ENCODE data around the gene KIF3A.
"Not testable (repeated sequence)": the region's sequence is repeated elsewhere in the genome, so short reads cannot be mapped to it uniquely, and the experiment has no call there.

DNA sequence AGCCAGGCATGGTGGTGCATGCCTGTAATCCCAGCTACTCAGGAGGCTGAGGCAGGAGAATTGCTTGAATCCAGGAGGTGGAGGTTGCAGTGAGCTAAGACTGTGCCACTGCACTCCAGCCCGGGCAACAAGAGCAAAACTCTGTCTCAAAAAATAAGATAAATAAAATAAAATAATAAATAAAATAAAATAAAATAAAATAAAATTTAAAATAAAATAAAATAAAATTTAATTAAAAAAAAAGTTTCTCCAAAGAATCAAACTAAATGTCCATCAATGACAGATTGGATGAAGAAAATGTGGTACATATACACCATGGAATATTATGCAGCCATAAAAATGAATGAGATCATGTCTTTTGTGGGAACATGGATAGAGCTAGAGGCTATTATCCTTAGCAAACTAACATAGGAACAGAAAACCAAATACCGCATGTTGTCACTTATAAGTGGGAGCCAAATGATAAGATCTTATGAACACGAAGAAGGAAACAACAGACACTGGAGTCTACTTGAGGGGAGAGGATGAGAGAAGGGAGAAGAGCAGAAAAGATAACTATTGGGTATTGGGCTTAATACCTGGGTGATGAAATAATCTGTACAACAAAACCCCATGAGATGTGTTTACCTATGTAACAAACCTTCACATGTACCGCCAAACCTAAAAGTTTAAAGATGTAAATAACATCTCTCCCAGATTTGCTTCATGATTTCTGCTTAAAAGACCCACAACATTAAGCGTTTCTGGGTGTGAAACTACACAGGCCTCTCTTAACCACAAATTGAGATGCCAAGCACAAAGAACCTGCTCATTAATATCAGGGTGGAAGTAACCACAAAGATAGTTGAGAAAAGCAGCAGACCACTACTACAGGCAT, 45.4 kb downstream of the KIF3A start:
- TF ChIP-seq CTCF (conservative IDR thresholded peaks at IDR 0.05); ZFX (IDR thresholded peaks at IDR 0.05): not testable (repeated sequence)
